ENCODE data around the gene SMCO2.

GRCh38 chr12:27462151-27462694 lies 15.7 kb downstream of the SMCO2 start:
- TF ChIP-seq FOXK2 (IDR thresholded peaks at IDR 0.05) (no peak), KDM1A (IDR thresholded peaks at IDR 0.05; ENCODE audit: borderline replicate concordance) (no peak), EP300 (IDR thresholded peaks at IDR 0.05; ENCODE audit: borderline replicate concordance in 1 of 2, control insufficient read depth in 1 of 2, low read depth in 2 of 2, low read length in 2 of 2) (no peak), ETV6 (conservative IDR thresholded peaks at IDR 0.05 in 1 of 2, IDR thresholded peaks at IDR 0.05 in 1 of 2; ENCODE audit: borderline replicate concordance in 1 of 2, low read depth in 1 of 2) (no peak), CTCF (IDR thresholded peaks at IDR 0.05 in 2 of 3, conservative IDR thresholded peaks at IDR 0.05 in 1 of 3; ENCODE audit: control insufficient read depth in 2 of 3, extremely low read depth in 1 of 3, insufficient read depth in 1 of 3, low read depth in 3 of 3, low read length in 3 of 3) (no peak), PAX5 (IDR thresholded peaks at IDR 0.05; ENCODE audit: borderline replicate concordance, low read depth, low read length) (no peak), RAD21 (IDR thresholded peaks at IDR 0.05; ENCODE audit: insufficient read depth, low read depth, low read length) (no peak), RELA (IDR thresholded peaks at IDR 0.05; ENCODE audit: borderline replicate concordance, partially characterized antibody) (no peak), TAF1 (IDR thresholded peaks at IDR 0.05; ENCODE audit: borderline replicate concordance, low read depth, low read length) (no peak), BACH1 (IDR thresholded peaks at IDR 0.05; ENCODE audit: borderline replicate concordance) (no peak), POLR2A (IDR thresholded peaks at IDR 0.05; ENCODE audit: low read depth, low read length) (no peak), HDAC2 (IDR thresholded peaks at IDR 0.05) (no peak)
- TF ChIP-seq, protein P1, sequence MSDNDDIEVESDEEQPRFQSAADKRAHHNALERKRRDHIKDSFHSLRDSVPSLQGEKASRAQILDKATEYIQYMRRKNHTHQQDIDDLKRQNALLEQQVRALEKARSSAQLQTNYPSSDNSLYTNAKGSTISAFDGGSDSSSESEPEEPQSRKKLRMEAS (IDR thresholded peaks at IDR 0.05; ENCODE audit: low read depth, low read length), result no peak
- TF ChIP-seq, protein P2, sequence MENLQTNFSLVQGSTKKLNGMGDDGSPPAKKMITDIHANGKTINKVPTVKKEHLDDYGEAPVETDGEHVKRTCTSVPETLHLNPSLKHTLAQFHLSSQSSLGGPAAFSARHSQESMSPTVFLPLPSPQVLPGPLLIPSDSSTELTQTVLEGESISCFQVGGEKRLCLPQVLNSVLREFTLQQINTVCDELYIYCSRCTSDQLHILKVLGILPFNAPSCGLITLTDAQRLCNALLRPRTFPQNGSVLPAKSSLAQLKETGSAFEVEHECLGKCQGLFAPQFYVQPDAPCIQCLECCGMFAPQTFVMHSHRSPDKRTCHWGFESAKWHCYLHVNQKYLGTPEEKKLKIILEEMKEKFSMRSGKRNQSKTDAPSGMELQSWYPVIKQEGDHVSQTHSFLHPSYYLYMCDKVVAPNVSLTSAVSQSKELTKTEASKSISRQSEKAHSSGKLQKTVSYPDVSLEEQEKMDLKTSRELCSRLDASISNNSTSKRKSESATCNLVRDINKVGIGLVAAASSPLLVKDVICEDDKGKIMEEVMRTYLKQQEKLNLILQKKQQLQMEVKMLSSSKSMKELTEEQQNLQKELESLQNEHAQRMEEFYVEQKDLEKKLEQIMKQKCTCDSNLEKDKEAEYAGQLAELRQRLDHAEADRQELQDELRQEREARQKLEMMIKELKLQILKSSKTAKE (IDR thresholded peaks at IDR 0.05; ENCODE audit: low read depth, poor library complexity, severe bottlenecking), result no peak

All from GM12878 (cell line).